DND-41 (cell line): ENCODE data around the gene TRAPPC2L.

Experiments
- ATAC-seq: fragments of 200-7000 bp; cut with Tn5 transposase; 3 replicates; pipeline ENCODE4 v1.9.1; 2021; ENCODE audit warnings: low read depth; ENCODE audit not compliant: insufficient read depth
- DNase-seq: peaks from one replicate; pipeline ENCODE4 v3.0.0-alpha.2; 2020
- H2AFZ ChIP-seq: 2 replicates; pipeline ENCODE4 v1.6.0; 2012; ENCODE audit warnings: low read depth, low read length
- H3K27ac ChIP-seq: 2 replicates; pipeline ENCODE4 v1.5.1; 2012; ENCODE audit warnings: low read length, inconsistent platforms
- H3K27me3 ChIP-seq: fragments of 200-600 bp; sonication (generic); 2 replicates; pipeline ENCODE4 v1.6.0; 2012; ENCODE audit warnings: low read length, mild to moderate bottlenecking, inconsistent platforms; ENCODE audit not compliant: insufficient read depth, poor library complexity
- H3K36me3 ChIP-seq: 2 replicates; pipeline ENCODE4 v1.5.1; 2012; ENCODE audit warnings: low read length, inconsistent platforms; ENCODE audit not compliant: insufficient read depth
- H3K4me1 ChIP-seq: 2 replicates; pipeline ENCODE4 v1.5.1; 2012; ENCODE audit warnings: mild to moderate bottlenecking, low read length; ENCODE audit not compliant: insufficient read depth
- H3K4me2 ChIP-seq: 2 replicates; pipeline ENCODE4 v1.6.0; 2012; ENCODE audit warnings: mild to moderate bottlenecking, moderate library complexity, low read length, inconsistent platforms; ENCODE audit not compliant: insufficient read depth
- H3K4me3 ChIP-seq, 2 experiments: fragments of 200-600 bp in 1 of 2; shearing (Covaris generic) in 1 of 2; 2 replicates each; pipeline ENCODE4 v1.5.1; 2012 to 2016; ENCODE audit warnings: inconsistent platforms in 2 of 2, low read length in 2 of 2, mild to moderate bottlenecking in 2 of 2, low read depth in 1 of 2, moderate library complexity in 1 of 2
- H3K79me2 ChIP-seq: 2 replicates; pipeline ENCODE4 v1.6.0; 2012; ENCODE audit warnings: low read length, inconsistent platforms; ENCODE audit not compliant: insufficient read depth
- H3K9ac ChIP-seq: 2 replicates; pipeline ENCODE4 v1.6.0; 2012; ENCODE audit warnings: low read depth, mild to moderate bottlenecking, inconsistent platforms, low read length, moderate library complexity
- H3K9me3 ChIP-seq: 2 replicates; pipeline ENCODE4 v1.5.1; 2012; ENCODE audit warnings: low read length, moderate library complexity, mild to moderate bottlenecking, inconsistent platforms; ENCODE audit not compliant: insufficient read depth, severe bottlenecking
- H4K20me1 ChIP-seq: 2 replicates; pipeline ENCODE4 v1.6.0; 2012; ENCODE audit warnings: low read length; ENCODE audit not compliant: insufficient read depth
- CTCF ChIP-seq: IDR thresholded peaks from 2 replicates; pipeline ENCODE4 v1.5.1; 2012; ENCODE audit warnings: borderline replicate concordance, low read length, moderate library complexity, mild to moderate bottlenecking; ENCODE audit not compliant: poor library complexity, severe bottlenecking; ENCODE audit errors: extremely low read depth
- EZH2 ChIP-seq: IDR thresholded peaks from 3 replicates; pipeline ENCODE4 v1.6.1; 2012; ENCODE audit warnings: borderline replicate concordance, low read depth, mild to moderate bottlenecking, moderate library complexity, low read length, inconsistent platforms; ENCODE audit not compliant: severe bottlenecking

TRAPPC2L gene

GRCh38 chr16:88835383-88835782 is 21.5 kb upstream of the TRAPPC2L start:
- no peak for DNase-seq
- H3K4me3 ChIP-seq: no peak overlapping the region
- no peaks in the 10 kb centered on the region for H3K27me3 ChIP-seq
- H3K9me3 ChIP-seq: no peaks in the 10 kb centered on the region
- no peak overlapping the region for H2AFZ ChIP-seq
- H3K9ac ChIP-seq: no peak overlapping the region
- H4K20me1 ChIP-seq: no peaks in the 10 kb centered on the region
- no peaks in the 10 kb centered on the region for H3K79me2 ChIP-seq
- TF ChIP-seq EZH2 (no peak), CTCF (no peak)
- peaks cover 29% of the 10 kb centered on the region for H3K36me3 ChIP-seq
- ATAC-seq: no peak
- no peaks in the 10 kb centered on the region for H3K4me1 ChIP-seq
- H3K4me2 ChIP-seq: no peak overlapping the region
- no peak overlapping the region for H3K27ac ChIP-seq

GRCh38 chr16:88835818-88836217 is 21.1 kb upstream of the TRAPPC2L start:
- Histone ChIP-seq H3K9me3 (no peaks in the 10 kb centered on the region), H3K9ac (no peak overlapping the region), H3K79me2 (no peaks in the 10 kb centered on the region), H4K20me1 (no peaks in the 10 kb centered on the region), H2AFZ (no peak overlapping the region), H3K27me3 (no peaks in the 10 kb centered on the region), H3K4me2 (no peak overlapping the region), H3K36me3 (peaks cover 33% of the 10 kb centered on the region), H3K4me3 (no peak overlapping the region), H3K4me1 (no peaks in the 10 kb centered on the region), H3K27ac (no peak overlapping the region)
- TF ChIP-seq CTCF (no peak), EZH2 (no peak)
- ATAC-seq (no peak), DNase-seq (no peak)

- DNase-seq (no peak), ATAC-seq (no peak)
- peaks cover 6% of the 10 kb centered on the region; the same call in 1 of the 2 replicates for H4K20me1 ChIP-seq
- no peak overlapping the region for H2AFZ ChIP-seq
- H3K4me1 ChIP-seq: no peaks in the 10 kb centered on the region
- H3K4me2 ChIP-seq: no peak overlapping the region
- peaks cover 34% of the 10 kb centered on the region for H3K36me3 ChIP-seq
- H3K27ac ChIP-seq: no peak overlapping the region
- H3K4me3 ChIP-seq: no peak overlapping the region
- H3K27me3 ChIP-seq: no peaks in the 10 kb centered on the region
- H3K79me2 ChIP-seq: no peaks in the 10 kb centered on the region
- H3K9ac ChIP-seq: no peak overlapping the region
- TF ChIP-seq EZH2 (no peak), CTCF (no peak)
- no peaks in the 10 kb centered on the region for H3K9me3 ChIP-seq
Measured at GRCh38 chr16:88836791-88837190, 20.1 kb upstream of the TRAPPC2L start.

DNA sequence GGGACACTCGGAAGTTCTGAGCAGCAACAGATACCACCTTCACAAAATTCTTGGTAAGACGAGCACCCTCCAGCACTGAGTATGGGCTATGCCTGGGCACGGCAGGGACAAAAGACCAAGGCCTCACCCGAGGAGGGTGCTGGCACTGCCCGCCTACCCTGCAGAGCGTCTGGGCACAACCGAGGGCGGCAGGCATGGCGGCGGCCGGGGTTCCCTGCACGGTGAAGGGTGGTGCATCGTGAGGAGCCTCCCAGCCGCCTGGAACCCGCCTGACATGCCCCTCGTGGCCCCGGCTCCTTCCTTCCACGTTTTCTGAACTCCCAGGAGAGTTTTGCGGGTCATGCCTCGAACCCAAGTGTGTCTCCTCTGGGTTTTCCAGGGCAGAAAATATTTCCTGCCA is 19.1 kb upstream of the TRAPPC2L start:
- Histone ChIP-seq H3K9ac (no peak overlapping the region), H3K79me2 (no peaks in the 10 kb centered on the region), H3K9me3 (no peaks in the 10 kb centered on the region), H3K27me3 (no peaks in the 10 kb centered on the region), H3K27ac (no peak overlapping the region), H3K4me1 (no peaks in the 10 kb centered on the region), H3K36me3 (peaks cover 34% of the 10 kb centered on the region), H4K20me1 (peaks cover 10% of the 10 kb centered on the region; the same call in 1 of the 2 replicates), H2AFZ (no peak overlapping the region), H3K4me3 (no peak overlapping the region), H3K4me2 (no peak overlapping the region)
- no peak for DNase-seq
- ATAC-seq: no peak
- no peak for TF ChIP-seq EZH2
- no peak for TF ChIP-seq CTCF
